CD4-positive, alpha-beta T cell treated with Interleukin-21 for 1 hour (primary cell): Measurements from ENCODE around the gene MET.
"Not testable (repeated sequence)": the region's sequence is repeated elsewhere in the genome, so short reads cannot be mapped to it uniquely, and the experiment has no call there.

Source experiments
- DNase-seq: peaks from one replicate; pipeline ENCODE4 v3.0.0-alpha.2; 2020

MET gene

DNA sequence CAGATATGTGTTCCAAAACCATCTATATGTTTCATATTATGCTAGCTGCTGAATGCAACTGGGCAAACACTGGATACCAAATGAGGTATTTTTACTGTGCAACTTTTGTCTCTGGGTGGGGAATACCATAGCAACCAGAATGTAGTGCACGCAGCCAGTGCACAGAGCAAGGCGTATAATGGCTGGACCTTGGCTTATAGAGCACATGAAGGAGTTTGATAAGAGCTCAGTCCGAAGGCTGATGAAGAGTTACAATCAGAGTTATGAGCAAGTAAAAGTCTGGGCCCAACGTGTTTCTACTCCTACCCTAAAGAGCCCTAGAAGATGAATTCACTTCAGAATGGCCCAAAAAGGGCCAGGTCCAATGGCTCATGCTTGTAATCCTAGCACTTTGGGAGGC lies 82.2 kb downstream of the MET start:
- DNase-seq = no peak

DNA sequence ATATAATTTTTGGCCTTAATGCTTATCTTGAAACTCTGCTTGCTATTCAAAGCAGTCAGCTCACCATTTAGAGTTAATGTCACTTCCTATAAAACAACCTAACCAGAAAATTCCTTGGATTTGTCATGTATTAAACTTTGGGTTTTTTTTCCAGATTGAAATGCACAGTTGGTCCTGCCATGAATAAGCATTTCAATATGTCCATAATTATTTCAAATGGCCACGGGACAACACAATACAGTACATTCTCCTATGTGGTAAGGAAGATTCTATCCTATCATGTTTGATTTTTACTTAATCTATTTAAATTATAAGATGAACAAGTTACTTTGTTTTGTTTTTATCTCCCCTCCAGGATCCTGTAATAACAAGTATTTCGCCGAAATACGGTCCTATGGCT lies 85.3 kb downstream of the MET start:
- DNase-seq = no peak

DNA sequence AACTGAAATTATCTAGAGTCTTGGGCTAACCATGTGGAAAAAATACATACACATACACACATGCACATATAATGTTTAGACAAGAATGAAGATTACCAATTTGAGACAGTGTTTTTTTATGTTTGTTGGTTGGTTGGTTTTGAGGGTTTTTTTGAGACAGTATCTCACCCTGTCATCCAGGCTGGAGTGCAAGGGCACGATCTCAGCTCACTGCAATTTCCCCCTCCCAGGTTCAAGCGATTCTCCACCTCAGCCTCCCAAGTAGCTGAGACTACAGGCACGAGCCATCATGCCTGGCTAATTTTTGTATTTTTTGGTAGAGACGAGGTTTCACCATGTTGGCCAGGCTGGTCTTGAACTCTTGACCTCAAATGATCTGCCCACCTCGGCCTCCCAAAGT lies 87.6 kb downstream of the MET start:
- DNase-seq = not testable (repeated sequence)

DNA sequence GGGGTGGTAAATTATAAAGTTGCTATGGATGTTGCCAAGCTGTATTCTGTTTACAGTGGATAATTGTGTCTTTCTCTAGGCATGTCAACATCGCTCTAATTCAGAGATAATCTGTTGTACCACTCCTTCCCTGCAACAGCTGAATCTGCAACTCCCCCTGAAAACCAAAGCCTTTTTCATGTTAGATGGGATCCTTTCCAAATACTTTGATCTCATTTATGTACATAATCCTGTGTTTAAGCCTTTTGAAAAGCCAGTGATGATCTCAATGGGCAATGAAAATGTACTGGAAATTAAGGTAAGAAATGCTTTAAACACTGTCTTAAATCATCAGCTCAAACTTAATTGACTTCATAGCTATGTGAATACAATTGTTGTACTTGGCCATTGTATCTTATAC lies 91.0 kb downstream of the MET start:
- no peak for DNase-seq

GRCh38 chr7:116763647-116764046 lies 91.7 kb downstream of the MET start:
- DNase-seq = no peak

GRCh38 chr7:116766881-116767280 lies 94.9 kb downstream of the MET start:
- DNase-seq = no peak

DNA sequence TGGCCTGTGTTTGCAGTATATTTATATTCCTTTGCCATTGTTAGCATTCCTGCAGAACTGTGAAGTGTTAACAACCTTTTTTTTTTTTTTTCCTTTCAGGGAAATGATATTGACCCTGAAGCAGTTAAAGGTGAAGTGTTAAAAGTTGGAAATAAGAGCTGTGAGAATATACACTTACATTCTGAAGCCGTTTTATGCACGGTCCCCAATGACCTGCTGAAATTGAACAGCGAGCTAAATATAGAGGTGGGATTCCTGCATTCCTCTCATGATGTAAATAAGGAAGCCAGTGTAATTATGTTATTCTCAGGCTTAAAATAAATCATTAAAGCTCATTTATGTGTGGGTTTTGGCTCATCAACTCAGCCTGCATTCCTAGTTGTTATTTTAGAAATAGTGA lies 97.5 kb downstream of the MET start:
- DNase-seq = no peak

DNA sequence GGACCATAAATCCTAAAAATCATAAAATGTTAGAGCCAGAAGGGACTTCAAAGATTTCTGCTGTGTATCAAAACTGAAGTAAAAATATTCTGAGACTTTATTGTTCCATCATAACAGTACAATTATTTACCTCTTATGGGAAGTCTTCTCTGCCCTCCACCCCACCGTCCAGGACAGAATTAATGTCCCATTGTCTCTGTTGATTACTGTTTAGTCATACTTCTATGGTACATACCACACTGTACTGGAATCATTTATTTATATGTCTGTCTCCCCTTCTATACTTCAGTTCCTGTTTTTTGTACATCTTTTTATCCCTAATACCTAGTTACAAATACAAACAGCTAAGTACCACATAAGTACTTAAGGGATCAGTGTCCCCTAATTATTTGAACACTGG lies 98.9 kb downstream of the MET start:
- no peak for DNase-seq

DNA sequence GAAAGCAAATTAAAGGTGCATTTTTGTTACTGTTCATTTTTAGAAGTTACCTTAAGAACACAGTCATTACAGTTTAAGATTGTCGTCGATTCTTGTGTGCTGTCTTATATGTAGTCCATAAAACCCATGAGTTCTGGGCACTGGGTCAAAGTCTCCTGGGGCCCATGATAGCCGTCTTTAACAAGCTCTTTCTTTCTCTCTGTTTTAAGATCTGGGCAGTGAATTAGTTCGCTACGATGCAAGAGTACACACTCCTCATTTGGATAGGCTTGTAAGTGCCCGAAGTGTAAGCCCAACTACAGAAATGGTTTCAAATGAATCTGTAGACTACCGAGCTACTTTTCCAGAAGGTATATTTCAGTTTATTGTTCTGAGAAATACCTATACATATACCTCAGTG lies 99.6 kb downstream of the MET start:
- DNase-seq = no peak

DNA sequence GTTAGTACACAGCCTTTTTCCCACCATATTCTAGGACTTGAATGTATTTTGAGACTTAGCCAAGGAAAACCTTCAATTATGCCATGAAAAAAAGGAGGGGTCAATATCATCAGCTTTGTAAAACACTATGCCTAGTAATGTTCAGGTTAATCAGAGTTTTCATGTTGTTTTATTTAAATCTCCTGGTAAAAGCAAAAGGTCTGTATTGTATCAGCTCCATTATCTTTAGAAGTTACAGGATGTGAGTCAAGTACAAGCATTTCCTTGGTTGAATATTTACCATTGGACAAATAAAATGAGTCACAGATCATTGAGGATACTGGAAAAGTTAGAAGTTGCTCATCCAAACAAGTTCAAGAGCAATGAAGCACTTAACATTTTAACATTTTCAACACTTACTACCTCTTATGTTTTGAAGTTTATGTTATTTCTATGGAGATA lies 100.4 kb downstream of the MET start:
- DNase-seq = no peak

DNA sequence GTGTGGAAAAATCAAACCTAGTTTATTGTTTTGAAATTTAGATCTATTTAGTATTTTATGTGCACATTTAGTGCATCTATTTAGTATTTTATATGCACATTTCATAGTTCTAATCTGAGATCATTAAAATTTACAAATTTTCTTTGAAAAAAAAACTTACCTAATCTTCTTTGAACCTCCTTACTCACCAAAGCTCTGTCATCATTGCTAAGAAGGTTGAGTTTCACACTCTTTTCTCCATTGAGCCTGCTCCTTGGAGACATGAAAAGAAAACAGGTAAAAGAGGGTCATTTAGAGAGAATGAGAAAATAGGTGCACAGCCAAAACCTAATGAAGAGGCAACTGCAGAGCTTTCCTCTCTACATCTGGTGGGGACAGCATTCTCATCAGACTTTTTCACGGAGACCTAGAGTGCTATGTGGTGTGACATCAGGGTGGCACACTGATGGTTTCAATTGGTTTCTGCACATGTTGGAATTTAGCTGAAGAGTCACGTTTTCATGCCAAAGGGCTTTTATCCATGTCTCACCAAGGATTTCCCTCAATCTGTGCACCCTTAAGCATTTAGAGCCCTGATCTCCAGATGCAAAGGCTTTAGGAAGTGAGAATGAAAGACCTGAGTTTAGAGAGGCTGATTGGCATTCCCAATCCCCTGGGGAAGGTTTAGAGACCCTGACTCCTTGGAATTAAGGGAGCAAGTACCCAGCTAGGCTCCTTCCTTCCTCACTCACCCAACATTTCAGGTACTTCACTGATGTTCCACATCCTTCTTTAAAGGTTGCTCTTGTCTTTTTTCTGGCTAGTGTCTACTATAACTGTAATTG lies 101.1 kb downstream of the MET start:
- no peak for DNase-seq

DNA sequence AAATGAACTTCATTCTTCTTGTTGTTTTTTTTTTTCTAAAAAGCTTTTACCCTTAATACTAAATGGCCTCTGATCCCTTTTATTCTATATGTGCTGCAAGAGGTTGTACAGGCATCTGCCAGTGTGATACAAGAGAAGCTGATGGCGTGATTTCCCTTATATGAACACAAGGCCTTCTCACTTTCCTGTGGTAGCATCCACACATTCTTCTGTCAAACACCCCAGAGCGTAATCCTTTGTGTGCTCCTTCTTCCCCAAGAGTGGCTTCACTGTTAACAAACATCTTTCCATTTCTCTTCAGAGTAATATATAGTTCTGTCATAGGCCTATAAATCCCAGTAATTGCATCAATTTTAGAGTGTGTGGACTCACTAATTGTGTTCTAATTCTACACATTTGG lies 104.0 kb downstream of the MET start:
- DNase-seq = no peak

DNA sequence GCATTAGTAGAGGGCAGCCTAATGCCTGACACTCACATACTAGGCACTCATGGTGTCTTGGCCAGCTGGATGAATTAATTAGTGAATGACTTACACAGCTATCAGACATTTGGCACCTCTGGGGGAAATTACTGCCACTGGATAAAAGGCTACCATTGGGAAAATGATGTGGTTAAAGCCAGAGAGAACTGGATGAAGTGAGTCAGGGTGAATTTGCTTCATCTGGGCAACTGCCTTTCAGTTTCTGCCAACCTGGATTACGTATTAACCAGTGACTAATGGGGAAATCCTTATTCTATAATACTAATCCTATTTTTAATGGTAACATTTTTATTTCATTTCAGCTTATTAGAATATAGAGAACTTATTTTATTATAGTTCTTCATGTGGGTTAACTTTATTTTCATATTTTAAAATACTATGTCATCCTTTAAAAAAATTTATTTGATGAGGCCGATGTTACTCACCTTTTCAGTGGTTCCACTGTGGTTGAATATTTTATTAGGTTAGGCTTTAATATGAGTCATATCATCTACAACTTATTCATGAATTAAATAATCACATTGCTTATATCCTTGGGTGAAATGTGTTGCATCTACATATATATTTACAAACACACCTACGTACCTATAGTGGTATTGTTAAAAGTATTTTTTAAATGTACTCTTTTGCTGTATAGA lies 104.8 kb downstream of the MET start:
- no peak for DNase-seq

DNA sequence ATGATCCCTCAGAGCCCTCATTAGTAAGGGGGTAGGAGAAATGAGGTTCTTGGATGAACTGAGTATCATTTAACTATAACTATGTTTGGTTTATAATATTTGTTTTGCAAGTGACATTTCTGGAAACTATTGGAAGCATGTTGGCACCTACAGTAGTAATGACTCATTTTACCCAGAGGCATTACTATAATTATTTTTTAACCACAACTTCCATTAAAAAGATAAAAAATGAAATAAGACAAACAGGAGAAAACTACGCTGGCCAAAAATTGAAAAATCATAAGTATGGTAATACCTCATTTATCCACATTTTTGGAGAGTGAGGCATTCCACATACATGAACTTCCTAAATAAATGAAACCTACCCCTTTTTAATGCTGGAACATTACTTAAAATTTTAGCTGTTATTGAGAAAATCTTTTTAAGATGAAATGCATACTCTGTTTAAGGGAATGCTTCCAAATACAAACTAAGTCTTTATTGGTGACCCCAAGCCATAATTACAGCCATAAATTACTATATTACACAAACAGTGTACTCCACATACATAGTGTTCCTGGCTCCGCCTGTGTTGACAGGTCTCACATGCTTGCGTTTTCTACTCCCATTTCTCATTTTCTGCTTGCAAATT lies 105.8 kb downstream of the MET start:
- DNase-seq = no peak

GRCh38 chr7:116779216-116779615 lies 107.2 kb downstream of the MET start:
- no peak for DNase-seq

DNA sequence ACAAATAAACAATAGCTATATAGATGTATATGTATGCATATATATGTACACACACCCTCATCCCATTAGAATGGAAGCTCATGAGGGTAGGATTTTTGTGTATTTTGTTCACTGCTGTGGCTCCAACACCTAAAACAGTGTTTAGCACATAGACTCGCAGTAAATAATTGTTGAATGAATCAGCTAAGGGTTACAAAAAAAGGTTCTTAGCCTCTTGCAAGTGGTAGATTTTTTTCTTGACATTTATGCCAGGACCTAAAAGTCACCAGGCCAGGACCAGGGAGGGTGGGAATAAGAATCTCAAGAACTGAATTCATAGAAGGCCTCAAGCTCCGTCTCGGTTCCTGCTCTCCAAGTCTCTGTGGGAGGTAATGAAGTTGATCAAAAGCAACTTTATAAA lies 107.9 kb downstream of the MET start:
- DNase-seq = no peak

- DNase-seq = no peak
Measured at GRCh38 chr7:116780521-116780920, 108.5 kb downstream of the MET start.

GRCh38 chr7:116780966-116781365 lies 109.0 kb downstream of the MET start:
- DNase-seq = no peak

GRCh38 chr7:116781584-116781983 lies 109.6 kb downstream of the MET start:
- no peak for DNase-seq

GRCh38 chr7:116782177-116782711 lies 110.2 kb downstream of the MET start:
- no peak for DNase-seq

DNA sequence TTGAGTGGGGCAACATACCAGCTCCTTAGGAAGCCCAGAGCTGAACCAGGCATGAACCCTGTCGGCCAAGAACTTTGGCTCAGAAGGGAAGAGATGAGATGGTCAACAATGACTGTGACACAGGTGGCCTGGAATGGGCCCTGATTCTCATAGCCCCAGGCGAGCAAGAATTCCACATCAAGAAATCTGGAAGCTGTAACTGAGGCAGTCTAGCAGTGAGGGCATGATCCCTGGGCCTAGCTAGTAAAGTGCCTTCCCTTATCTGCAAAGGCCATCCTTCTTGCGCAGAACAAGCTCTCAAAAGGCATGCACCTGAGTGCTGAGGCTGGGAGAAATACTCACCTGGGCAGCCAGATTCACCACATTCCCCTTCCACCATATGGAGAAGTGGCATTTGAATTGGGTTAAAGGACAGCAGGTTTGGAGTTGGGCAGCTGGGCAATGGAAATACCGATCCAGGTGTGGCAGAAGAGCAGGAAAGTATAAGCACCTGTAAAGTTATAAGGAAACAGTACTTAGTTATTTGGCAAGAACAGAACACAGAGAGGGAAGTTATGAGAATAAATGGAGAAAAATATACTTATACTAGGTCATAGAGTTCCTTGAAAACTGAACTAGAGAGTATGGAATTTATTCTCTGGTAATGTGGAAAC lies 111.8 kb downstream of the MET start:
- DNase-seq = no peak

DNA sequence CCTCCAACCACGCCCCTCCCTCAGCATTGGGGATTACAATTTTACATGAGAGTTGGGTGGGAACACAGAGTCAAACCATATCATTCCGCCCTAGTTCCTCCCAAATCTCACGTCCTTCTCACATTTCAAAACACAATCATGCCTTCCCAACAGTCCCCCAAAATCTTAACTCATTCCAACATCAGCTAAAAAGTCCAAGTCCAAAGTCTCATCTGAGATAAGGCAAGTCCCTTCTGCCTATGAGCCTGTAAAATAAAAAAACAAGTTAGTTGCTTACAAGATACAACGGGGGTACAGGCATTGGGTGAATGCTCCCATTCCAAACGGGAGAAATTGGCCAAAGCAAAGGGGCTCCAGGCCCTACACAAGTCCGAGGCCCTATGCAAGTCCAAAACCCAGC lies 112.7 kb downstream of the MET start:
- DNase-seq = no peak

GRCh38 chr7:116785843-116786242 lies 113.8 kb downstream of the MET start:
- no peak for DNase-seq
